RWPE1 (cell line): ENCODE measurements around the gene EPC2.

Source experiments
- CTCF ChIA-PET: fragments of 350-600 bp; sonication (Branson Sonifier 250); formaldehyde crosslinking; extraction: SDS; loops from one replicate; lab custom pipeline; 2021; lab: Yijun Ruan, JAX
- POLR2A ChIA-PET: fragments of 400-600 bp; formaldehyde crosslinking; extraction: SDS; loops from one replicate; lab custom pipeline; 2020; ENCODE audit warnings: antibody characterized with exemption; ENCODE audit not compliant: low non-redundant PET; lab: Yijun Ruan, JAX
- DNase-seq: peaks from one replicate; pipeline ENCODE4 v3.0.0; 2012; ENCODE audit warnings: low spot score
- H3K27ac ChIP-seq: fragments of 450-650 bp; 2 replicates; pipeline ENCODE4 v1.5.1; 2017
- TF ChIP-seq, protein P1 (sequence below): fragments of 450-650 bp; conservative IDR thresholded peaks from 2 replicates; pipeline ENCODE4 v1.5.1; 2017; ENCODE audit warnings: low read depth, mild to moderate bottlenecking

The EPC2 gene

DNA sequence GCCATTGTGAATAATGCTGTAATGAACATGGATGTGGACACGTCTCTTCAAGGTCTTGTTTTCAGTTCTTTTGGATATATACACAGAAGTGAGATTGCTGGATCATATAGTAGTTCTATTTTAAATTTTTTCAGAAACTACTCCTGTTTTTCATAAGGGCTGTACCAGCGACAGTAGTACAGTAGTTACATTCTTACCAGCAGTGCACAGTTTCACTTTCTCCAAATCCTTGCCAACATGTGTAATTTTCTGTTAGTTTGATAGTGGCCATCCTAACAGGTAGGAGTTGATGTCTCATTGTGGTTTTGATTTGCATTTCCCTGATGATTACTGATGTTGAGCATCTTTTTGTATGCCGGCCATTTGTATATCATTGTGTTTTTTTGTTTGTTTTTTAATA lies 81.7 kb downstream of the EPC2 start:
- CTCF ChIA-PET: no interaction called here
- no peak for DNase-seq
- POLR2A ChIA-PET: no interaction called here
- H3K27ac ChIP-seq: no peak overlapping the region
- TF ChIP-seq, protein P1, sequence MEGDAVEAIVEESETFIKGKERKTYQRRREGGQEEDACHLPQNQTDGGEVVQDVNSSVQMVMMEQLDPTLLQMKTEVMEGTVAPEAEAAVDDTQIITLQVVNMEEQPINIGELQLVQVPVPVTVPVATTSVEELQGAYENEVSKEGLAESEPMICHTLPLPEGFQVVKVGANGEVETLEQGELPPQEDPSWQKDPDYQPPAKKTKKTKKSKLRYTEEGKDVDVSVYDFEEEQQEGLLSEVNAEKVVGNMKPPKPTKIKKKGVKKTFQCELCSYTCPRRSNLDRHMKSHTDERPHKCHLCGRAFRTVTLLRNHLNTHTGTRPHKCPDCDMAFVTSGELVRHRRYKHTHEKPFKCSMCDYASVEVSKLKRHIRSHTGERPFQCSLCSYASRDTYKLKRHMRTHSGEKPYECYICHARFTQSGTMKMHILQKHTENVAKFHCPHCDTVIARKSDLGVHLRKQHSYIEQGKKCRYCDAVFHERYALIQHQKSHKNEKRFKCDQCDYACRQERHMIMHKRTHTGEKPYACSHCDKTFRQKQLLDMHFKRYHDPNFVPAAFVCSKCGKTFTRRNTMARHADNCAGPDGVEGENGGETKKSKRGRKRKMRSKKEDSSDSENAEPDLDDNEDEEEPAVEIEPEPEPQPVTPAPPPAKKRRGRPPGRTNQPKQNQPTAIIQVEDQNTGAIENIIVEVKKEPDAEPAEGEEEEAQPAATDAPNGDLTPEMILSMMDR: no peak

DNA sequence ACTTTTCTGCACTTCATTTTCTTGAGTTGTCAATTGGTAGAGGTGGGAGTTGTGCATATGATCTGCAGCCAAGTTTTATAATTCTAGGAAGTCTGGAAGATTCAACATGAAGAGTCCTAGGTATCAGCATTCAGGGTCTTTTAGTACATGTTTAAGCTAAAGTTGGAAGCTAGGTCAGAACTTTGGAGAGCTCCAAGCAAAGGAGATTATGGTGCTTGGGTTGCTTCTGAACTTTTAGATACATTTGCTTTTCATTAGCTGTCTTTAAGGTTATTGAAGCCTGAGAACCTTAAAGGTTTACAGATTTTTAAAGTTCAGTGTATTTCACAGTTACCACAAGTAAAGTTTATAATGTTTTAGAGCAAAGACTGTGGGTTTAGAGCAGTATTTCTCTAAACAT lies 85.5 kb downstream of the EPC2 start:
- ChIA-PET CTCF (no interaction called here), POLR2A (no interaction called here)
- H3K27ac ChIP-seq: no peak overlapping the region
- no peak for DNase-seq
- TF ChIP-seq, protein P1: no peak

DNA sequence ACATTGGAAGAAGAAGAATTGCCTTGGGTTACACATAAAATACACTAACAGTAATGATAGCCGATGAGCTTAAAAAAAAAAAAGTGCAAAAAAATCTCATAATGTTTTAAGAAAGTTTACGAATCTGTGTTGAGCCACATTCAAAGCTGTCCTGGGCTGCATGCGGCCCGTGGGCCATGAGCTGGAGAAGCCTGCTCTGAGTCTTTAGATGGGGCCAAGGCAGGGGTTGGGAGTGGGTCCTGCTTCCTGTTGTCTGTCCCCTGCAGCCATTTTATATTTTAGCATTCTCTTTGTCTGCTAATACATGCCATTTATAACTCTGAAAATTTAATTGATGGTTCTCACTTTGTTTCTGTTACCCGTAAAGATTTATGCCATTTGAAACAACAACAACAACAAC lies 93.2 kb downstream of the EPC2 start:
- no peak for DNase-seq
- TF ChIP-seq, protein P1: no peak
- ChIA-PET POLR2A (no interaction called here), CTCF (interaction anchor here (0.8 kb wide), 1 partner anchor 769 kb away, joined by 3 read pairs; no protein-coding TSS in a partner anchor)
- H3K27ac ChIP-seq: no peak overlapping the region

DNA sequence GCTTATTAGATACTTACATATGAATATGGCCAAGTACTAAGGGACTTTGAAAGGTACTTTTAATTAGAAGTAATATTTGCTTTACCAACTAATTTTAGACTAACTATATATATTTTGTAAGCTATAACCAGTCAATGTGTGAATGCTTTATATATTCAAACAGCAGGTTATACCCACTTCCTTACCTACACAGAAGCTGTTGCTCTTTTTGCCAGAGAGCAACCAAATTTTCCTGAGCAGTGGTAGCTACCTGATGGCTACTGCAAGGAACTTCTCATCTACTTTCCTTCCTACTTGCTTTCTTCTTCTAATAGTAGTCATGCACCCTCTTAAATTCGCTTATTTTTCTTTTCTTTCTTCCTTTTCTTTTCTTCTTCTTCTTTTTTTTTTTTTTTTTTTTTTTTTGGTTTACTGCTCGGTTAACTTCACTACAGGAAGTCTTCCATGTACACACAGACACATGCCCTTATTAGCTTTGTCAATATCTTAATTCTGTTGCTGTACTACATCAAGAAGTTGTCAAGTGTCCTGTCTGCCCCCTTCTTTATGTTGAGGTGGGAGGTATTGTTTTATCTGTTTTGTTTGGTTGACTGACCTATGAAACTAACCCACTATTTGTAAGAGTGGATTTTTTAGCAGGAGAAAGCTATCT lies 95.0 kb downstream of the EPC2 start:
- POLR2A ChIA-PET: no interaction called here
- TF ChIP-seq, protein P1: no peak

DNA sequence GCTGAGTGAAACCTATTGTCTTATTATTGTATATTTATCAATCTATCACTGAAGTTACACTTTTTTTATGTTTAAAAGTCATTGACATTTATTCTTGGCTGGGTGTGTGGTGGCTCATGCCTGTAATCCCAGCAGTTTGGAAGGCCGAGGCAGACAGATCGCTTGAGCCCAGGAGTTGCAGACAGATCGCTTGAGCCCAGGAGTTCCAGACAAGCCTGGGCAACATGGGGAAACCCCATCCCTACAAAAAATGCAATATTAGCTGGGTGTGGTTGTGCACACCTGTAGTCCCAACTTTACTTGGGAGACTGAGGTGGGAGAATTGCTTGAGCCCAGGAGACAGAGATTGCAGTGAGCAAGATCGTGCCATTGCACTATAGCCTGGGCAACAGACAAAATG lies 97.8 kb downstream of the EPC2 start:
- no peak overlapping the region for H3K27ac ChIP-seq
- ChIA-PET CTCF (no interaction called here), POLR2A (no interaction called here)
- DNase-seq: no peak
- TF ChIP-seq, protein P1: no peak

More for the DNA sequence above, 95.0 kb downstream of the EPC2 start:
- no peak for DNase-seq
- no peak overlapping the region for H3K27ac ChIP-seq
- CTCF ChIA-PET: interaction anchor here (0.5 to 0.7 kb wide), 3 partner anchors 69 to 1656 kb away, joined by 3 to 4 read pairs (median 4); no protein-coding TSS in a partner anchor

DNA sequence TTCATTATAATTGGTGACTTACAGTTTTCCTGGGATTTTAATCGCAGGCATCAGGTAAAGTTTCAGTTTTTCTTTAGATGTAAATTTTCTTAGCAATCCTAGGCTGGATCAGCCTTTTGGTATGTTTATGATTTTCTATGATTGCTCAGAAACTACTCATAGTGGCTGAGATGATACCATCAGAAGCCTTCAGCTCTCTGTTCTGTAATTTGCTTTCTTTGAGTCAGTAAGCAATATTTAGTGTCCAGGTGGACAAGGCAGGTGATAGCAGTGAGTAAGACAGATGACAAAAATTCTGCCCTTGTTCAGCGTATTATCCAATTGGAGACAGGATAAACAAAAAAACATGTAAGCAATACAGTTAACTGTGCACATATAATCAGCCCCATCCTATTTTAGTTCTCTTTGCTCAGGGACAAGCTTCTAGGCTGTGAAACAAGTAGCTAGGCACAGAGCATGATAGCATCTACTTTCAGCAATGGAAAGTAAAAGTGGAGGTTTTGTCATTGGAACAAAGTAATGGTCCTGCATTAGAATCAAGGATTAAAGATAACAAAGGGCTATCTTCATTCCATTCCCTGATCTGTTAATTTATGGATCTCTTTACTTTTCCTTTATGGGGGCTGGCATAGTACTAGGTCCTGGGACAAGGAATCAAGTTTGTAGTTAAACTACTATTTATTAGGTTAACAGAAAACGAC lies 100.8 kb downstream of the EPC2 start:
- no peak overlapping the region for H3K27ac ChIP-seq
- TF ChIP-seq, protein P1: no peak
- ChIA-PET POLR2A (no interaction called here), CTCF (no interaction called here)
- no peak for DNase-seq
